ENCODE results near the gene GLRX5. TPM values are rescaled to one million over a fixed set of nuclear protein-coding genes. Genes with fewer than 3 reads are reported as not detected.

Gene GLRX5
- total RNA-seq, 2 donors from 2014 or later = 21.7 to 25.6 TPM

DNA sequence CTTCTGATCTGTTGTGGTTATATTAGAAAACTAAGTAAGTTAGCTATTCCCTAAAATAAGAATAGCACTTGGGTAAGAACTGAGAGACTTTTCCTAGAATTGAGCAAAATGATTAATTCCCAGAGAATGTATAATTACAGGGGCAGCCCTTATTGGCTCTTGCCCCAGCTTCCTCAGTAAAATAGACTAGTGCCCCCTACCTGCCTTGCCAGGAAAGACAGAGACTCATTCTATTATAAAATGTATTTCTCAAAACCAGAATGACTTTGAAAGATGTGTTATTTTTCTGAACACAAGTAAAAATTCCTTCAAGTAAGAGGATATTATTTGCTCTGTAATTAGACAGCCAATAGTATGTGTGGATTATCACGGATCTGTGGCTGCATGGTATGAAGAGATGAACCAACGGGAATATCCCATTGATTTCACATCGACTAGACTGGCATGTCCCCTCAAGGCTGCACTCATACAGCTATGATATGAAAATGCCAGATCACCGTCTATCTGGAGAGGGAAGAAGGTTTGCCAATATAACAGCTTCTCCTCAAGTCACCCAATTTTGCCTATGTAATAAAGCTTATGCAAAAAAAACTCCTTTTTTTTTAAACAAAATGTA lies 7.4 kb upstream of the GLRX5 start:
- no peak for DNase-seq (ENCODE audit: low spot score)
- intact Hi-C loops (cut with DNase I) = loop anchor here (2.0 to 5.0 kb wide), 3 partner anchors 85 to 1620 kb away; no protein-coding TSS in a partner anchor

- DNase-seq (ENCODE audit: low spot score) = no peak
- intact Hi-C loops (cut with DNase I) = loop anchor here in 1 of 2 donors (5.0 kb wide), 2 partner anchors 92 to 1622 kb away; no protein-coding TSS in a partner anchor
Measured at GRCh38 chr14:95529216-95529615, 5.6 kb upstream of the GLRX5 start.

- intact Hi-C loops (cut with DNase I) = no loop called here
- DNase-seq (ENCODE audit: low spot score) = no peak
Measured at GRCh38 chr14:95530473-95531276, 4.2 kb upstream of the GLRX5 start.

GRCh38 chr14:95531473-95531872 lies 3.4 kb upstream of the GLRX5 start:
- no peak for DNase-seq (ENCODE audit: low spot score)
- intact Hi-C loops (cut with DNase I) = no loop called here

- intact Hi-C loops (cut with DNase I) = no loop called here
- no peak for DNase-seq (ENCODE audit: low spot score)
Measured at GRCh38 chr14:95531969-95532368, 2.9 kb upstream of the GLRX5 start.

GRCh38 chr14:95533391-95533821 lies 1.4 kb upstream of the GLRX5 start:
- DNase-seq (ENCODE audit: low spot score) = no peak
- intact Hi-C loops (cut with DNase I) = no loop called here

GRCh38 chr14:95533822-95534221 lies 1.0 kb upstream of the GLRX5 start:
- intact Hi-C loops (cut with DNase I) = no loop called here

DNA sequence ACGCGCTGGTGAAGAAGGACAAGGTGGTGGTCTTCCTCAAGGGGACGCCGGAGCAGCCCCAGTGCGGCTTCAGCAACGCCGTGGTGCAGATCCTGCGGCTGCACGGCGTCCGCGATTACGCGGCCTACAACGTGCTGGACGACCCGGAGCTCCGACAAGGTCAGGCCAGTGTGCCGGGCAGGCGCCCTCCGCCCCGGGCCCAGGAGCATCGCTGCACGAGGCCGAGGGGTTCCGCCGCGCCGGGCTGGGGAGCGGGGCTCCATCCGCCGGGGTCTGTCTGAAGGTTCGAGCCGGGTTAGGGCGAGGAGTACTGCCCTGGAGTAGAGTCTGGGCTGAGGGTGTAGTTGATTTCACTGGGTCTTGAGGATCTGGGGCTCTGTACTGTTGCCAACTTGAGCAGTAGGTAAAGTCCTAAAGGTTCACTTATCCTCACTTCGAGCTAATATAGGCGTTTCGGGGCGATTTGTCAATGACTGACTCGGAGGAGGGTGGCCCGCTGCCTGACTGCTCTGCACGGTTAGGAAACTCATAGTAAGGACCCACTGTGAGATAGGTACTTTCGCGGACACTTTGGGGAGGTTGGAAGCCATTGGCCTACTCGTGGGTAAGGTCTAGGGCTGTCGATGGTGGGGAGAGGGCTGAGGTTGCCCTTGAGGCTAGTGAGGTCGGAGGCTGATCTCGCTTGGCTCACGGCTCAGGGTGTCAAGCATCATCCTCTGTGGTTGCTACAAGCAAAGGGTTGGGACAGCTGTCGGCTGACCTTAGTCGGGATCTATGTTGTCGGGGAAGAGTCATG lies 574 bp downstream of the GLRX5 start:
- intact Hi-C loops (cut with DNase I) = no loop called here
- no peak for DNase-seq (ENCODE audit: low spot score)

More at GRCh38 chr14:95533822-95534221, 1.0 kb upstream of the GLRX5 start:
- no peak for DNase-seq (ENCODE audit: low spot score)

DNA sequence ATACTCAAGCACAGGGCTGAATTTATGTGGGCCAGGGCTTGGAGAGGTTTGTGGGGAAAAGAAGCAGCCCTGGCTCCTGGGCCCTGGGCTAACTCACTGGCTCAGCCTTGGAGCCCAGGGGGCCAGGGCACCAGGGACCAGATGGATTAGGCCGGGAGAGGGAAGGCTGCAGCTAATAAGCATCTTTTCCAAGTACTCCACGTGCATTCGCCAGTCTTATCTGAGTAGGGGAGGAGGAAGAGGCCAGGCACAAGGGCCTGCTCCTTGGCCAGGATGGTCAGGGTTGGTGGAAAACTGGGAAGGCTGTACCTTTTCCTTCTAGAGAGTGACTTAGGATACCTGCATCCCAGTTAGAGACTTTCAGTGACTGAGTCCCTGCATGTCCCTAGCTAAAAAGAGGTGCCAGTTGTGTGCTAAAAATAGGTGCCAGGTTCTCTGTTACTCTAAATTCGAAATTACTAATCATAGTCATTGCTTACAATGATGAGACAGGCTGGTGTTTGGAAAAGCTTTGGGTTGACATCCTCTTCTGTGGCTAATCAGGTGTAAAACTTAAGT lies 1.3 kb downstream of the GLRX5 start:
- no peak for DNase-seq (ENCODE audit: low spot score)
- intact Hi-C loops (cut with DNase I) = no loop called here

GRCh38 chr14:95536671-95537070 lies 1.8 kb downstream of the GLRX5 start:
- intact Hi-C loops (cut with DNase I) = no loop called here
- DNase-seq (ENCODE audit: low spot score) = no peak

DNA sequence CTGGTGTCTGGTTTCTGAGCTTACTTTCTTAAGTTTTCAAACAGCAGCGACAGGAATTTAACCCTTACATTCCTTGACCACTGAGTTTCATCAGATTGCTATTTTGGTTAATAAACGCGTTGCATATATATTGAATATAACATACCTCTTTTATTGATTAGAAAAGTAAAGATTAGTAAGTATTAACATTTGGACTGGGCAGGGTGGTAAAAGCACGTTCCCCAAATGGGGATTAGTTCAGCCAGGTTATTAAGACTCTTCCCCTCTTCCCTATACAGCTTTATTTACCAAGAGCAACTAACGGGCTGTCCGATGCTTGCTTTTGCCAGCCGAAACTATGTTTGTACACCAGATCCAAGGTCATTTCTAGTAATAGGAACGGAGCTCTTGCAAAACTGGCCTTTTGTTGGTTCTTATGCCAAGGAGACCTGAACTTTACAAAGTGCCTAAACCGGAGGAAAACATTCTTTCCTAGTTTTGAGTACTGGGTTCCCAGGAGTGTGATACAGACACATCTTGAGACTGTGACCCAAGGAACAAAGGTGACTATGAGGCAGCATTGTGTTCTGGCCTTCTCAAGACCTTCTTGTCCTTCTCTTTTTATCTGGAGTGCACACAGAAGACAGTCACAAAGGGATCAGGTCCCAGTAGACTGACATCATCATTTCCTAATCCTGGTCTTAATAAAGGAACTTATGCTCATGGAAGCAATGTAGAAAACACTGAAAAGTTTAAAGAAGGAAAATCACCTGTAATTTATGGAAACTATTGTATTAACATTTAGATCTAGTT lies 2.6 kb downstream of the GLRX5 start:
- intact Hi-C loops (cut with DNase I) = no loop called here
- no peak for DNase-seq (ENCODE audit: low spot score)

DNA sequence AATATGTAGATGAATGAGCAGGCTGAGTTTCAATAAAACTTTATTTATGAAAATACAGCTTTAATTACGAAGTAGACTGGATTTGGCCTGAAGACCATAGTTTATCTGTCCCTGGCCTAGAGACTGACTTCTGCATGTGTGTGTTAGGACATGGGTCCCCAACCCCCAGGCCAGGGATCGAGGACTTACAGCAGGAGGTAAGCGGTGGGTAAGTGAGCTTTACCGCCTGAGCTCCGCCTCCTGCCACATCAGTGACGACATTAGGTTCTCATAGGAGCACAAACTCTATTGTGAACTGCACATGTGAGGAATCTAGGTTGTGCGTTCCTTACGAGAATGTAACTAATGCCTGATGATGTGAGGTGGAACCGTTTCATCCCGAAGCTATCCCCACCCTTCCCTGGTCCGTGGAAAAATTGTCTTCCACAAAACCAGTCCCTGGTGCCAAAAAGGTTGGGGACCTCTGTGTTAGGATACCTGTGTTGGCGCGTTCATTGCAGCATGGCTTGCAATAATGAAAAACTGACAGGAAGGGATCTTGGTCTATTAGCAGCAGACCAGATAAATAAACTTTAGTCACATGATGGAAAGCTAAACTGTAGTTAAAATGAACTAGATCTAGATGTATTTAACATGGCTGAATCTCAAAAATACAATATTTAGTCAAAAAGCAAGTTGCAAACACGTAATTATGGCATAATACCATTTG lies 4.1 kb downstream of the GLRX5 start:
- DNase-seq (ENCODE audit: low spot score) = no peak
- intact Hi-C loops (cut with DNase I) = no loop called here

- DNase-seq (ENCODE audit: low spot score) = no peak
Measured at GRCh38 chr14:95540236-95540855, 5.5 kb downstream of the GLRX5 start.

GRCh38 chr14:95541346-95541745 lies 6.5 kb downstream of the GLRX5 start:
- intact Hi-C loops (cut with DNase I) = no loop called here
- no peak for DNase-seq (ENCODE audit: low spot score)

More at GRCh38 chr14:95540236-95540855, 5.5 kb downstream of the GLRX5 start:
- intact Hi-C loops (cut with DNase I) = no loop called here

DNA sequence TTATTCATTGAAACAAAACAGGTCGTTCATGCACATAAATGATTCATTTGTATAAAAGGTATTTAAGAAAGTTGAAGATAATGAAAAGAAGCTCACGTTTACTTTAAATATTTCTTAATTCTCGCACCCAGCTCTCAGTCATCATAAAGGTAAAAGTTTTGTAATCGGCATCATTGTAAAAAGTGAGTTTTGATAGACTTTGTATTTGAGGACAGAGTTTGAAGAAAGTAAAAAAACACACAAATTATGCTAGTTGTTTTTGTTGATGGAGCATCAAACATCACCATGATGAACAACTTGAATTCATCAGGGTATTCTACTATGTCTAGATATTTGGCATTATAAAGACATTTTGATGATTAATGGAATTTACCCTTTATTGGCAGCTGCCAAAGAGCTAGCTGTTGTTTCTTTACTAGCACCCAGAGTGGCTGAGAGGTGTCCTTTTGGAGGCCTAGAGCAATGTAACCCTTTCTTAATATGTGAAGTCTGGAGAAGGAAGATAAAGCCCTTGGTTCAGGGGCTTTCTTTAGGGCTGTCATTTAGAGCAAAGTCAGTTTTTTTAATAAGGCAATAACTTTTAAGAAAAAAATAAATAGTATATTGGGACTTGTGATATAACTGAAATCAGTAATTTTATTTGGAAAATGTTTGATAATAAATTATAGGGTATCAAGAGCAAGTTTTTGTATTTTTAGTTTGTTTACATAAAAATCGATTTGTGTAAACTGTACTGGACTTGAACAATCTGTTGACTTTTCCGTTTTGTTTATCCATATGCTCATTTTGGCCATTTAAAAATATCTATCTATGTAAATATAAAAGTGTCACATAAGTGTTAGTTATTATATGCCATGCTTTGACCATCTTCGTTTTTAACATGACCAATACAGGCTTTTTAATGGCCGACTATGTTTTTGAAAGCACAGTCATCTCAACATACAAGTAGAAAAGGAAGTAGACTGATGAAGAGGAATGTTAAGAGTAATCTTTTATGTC lies 7.4 kb downstream of the GLRX5 start:
- no peak for DNase-seq (ENCODE audit: low spot score)
- intact Hi-C loops (cut with DNase I) = no loop called here

DNA sequence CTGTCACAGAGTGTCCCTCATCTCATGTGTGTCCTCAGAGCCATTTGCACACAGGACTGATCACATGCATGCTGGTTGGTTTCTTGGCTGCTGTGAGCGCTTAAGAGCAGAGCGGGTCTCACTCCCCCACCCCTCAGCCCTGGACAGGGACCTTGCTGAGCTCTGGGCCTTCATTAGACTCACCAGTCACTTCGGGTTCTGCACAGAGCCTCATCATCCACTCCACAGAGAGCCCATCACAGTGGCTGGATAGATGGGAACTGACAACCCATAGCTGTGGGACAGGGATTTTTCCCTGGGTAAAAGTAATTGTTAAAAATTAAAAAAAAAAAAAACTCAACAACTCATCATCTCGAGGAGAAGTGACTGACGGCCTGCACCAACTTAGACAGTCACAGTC lies 8.2 kb downstream of the GLRX5 start:
- intact Hi-C loops (cut with DNase I) = no loop called here

DNA sequence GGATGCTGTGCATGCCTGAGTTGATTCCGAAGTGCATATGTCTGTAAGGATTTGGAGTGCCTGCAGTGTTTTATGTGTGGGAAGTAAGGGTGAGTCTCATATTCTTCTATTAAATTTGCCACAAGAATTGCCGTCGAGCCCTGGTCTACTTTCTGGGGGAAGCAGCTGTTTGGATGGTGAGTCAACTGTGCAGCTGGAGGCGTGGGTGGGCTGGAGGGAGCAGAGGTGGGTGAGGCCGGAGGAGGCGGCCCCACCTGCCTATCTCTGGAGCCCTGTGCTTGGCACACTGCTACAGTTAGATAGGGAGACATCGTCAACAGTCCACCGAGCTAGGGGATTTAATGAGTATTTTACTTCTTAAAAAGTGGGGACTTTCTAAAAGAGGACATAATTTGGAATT lies 9.7 kb downstream of the GLRX5 start:
- intact Hi-C loops (cut with DNase I) = no loop called here
- no peak for DNase-seq (ENCODE audit: low spot score)

More for the DNA sequence above, 8.2 kb downstream of the GLRX5 start:
- no peak for DNase-seq (ENCODE audit: low spot score)

All from posterior vena cava (tissue), 2 donors.